Ovary (tissue), 3 donors: Measurements from ENCODE around the gene GRB14.

Source experiments
- EP300 ChIP-seq: sonication (generic); formaldehyde crosslinking; IDR thresholded peaks from one replicate; pipeline ENCODE4 v1.6.1; 2017; ENCODE audit warnings: antibody characterized with exemption
- POLR2A ChIP-seq: fragments of 450-650 bp; IDR thresholded peaks from one replicate; pipeline ENCODE4 v1.6.1; 2017; ENCODE audit warnings: antibody characterized with exemption, mild to moderate bottlenecking, moderate library complexity
- TF ChIP-seq, protein P1 (sequence below), 3 donors: fragments of 450-650 bp in 2 of 3; fragments of 200-600 bp in 1 of 3; IDR thresholded peaks; one replicate each; pipeline versions ENCODE4 v1.5.1 to v1.8.0; 2016 to 2022; ENCODE audit warnings: antibody characterized with exemption in 3 of 3, mild to moderate bottlenecking in 1 of 3
- donor health status: DM: no; HTN: no; CAD: no.

- TF ChIP-seq POLR2A (no peak), EP300 (no peak)
- TF ChIP-seq, protein P1, sequence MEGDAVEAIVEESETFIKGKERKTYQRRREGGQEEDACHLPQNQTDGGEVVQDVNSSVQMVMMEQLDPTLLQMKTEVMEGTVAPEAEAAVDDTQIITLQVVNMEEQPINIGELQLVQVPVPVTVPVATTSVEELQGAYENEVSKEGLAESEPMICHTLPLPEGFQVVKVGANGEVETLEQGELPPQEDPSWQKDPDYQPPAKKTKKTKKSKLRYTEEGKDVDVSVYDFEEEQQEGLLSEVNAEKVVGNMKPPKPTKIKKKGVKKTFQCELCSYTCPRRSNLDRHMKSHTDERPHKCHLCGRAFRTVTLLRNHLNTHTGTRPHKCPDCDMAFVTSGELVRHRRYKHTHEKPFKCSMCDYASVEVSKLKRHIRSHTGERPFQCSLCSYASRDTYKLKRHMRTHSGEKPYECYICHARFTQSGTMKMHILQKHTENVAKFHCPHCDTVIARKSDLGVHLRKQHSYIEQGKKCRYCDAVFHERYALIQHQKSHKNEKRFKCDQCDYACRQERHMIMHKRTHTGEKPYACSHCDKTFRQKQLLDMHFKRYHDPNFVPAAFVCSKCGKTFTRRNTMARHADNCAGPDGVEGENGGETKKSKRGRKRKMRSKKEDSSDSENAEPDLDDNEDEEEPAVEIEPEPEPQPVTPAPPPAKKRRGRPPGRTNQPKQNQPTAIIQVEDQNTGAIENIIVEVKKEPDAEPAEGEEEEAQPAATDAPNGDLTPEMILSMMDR (IDR thresholded peaks at IDR 0.05): no peak
These were observed 171.6 kb downstream of the GRB14 start for GRCh38 chr2:164449706-164450105.
